Left cardiac atrium (tissue), 4 donors: ENCODE data around the gene WNT16. TPM values are rescaled to one million over a fixed set of nuclear protein-coding genes. Genes with fewer than 3 reads are reported as not detected.
"Not testable (repeated sequence)": the region's sequence is repeated elsewhere in the genome, so short reads cannot be mapped to it uniquely, and the experiment has no call there.

ENCODE experiments used
- ATAC-seq, 2 donors: fragments of 200-7000 bp; cut with Tn5 transposase; one replicate each; pipeline ENCODE4 v1.9.1; 2020; ENCODE audit warnings: mild to moderate bottlenecking in 2 of 2, moderate library complexity in 2 of 2
- DNase-seq: peaks from one replicate; pipeline ENCODE4 v3.0.0-alpha.2; 2020
- intact Hi-C, 2 donors: fragments of 100-400 bp; cut with DNase I; formaldehyde crosslinking; loops; one replicate each; pipeline versions ENCODE4 v1.14.1 to v1.15.1; 2022 to 2023
- long read RNA-seq: library from polyadenylated mRNA; unstranded; transcript quantifications from one replicate; pipeline ENCODE4 v2.0.0, GENCODE V29; 2021
- total RNA-seq, 2 donors: library from RNA; stranded (reverse); fragmentation: NEBNext Ultra II Directional; extraction: Animal tissue kit (Norgen Biotek cat#: 25700); gene quantifications; one replicate each; pipeline ENCODE4 v1.2.1, GENCODE V29; 2021
- donor health status: DM: no; HTN: yes; CAD: no.
- donor health status: DM: no; HTN: yes; CAD: no; lungs with severe emphysema.
- donor health status: DM: yes; HTN: yes; CAD: no.
- donor health status: Dilated cardiomyopathy.

WNT16 gene, protein sequence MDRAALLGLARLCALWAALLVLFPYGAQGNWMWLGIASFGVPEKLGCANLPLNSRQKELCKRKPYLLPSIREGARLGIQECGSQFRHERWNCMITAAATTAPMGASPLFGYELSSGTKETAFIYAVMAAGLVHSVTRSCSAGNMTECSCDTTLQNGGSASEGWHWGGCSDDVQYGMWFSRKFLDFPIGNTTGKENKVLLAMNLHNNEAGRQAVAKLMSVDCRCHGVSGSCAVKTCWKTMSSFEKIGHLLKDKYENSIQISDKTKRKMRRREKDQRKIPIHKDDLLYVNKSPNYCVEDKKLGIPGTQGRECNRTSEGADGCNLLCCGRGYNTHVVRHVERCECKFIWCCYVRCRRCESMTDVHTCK
- total RNA-seq = not detected
- long read RNA-seq = 0 reads

DNA sequence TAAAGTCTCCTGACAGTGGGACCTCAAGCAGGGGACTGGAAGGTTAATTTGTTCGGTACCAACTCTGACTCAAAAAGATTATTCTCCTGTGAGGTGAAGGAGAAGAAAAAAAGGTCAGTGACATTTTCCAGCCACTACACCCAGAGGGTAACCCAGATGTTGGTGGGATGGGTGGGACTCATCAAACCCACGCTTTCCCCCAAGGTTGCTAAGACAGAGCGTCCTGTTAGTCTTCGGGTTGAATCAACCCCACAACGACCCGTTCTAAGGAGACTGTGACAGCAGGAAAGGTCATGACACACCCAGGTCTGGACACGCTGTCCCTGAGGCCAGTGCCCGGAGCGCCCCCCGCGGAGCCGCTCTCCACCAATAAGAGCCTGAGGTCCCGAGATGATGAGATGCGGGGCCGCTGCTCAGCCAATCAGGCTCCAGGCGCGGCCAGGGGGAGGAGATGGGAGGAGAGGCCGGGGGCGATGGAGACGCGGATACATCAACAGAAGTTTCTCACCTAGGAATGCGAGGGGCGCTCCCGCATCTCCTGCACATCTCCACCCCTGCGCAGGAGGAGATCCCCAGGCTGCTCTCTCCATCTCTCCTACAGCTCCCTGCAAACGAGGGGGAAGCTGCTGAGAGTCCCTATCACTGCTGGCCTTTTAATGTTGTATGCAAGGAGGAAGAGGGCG lies at the start of gene WNT16:
TSS of gene WNT16 (plus strand) at position 493 of the 683 bp plus-strand sequence. CDS start 293 bp downstream, outside the sequence.
- DNase-seq (no peak), ATAC-seq (peak; percentile 23 to 52)
- intact Hi-C loops = no loop called here

DNA sequence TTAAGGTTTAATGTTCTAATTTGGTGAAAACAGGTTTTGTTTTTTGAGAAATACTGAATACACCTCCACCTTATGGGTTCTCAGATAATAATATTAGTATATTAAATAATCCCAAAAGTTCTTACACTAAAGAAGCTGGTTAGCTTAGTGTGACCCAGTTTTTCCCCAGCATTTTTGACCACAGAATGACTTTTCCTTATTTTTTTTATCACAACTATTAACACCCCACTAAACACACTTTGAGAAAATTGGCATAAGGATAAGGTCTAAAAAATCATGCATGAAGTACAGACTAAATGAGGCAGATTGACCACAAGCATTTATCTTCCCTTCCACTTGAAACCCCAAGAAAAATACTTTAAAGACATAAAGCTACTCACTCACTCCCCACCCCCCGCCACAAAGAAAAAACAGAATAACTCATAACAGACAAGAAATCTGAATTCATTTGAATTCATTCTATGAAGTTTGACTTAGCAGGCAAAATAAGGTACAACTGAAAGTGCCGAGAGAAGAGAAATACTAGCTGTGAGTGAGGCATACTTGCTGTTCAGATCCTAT lies 49.7 kb upstream of the WNT16 start:
- intact Hi-C loops = no loop called here
- ATAC-seq (no peak), DNase-seq (no peak)

DNA sequence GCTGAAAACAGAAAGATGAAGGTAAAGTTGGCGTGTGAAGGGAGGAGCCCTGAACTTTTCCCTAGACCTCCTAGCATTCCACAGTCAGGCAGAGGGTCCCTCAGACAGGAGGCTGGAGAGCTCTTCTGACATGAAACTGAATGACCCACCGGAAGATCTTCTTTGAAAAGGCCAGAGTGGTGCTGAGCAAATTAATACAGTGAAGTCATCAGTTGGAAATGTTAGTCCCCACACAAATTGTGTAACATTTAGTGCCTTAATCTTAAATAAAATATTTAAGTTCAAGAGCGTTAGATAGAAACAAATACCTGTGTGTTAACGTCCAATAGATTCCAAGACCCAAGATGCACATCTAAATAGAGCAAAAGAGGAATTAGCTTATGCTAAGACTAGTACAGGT lies 49.0 kb upstream of the WNT16 start:
- intact Hi-C loops = no loop called here
- DNase-seq = no peak
- ATAC-seq = no peak

DNA sequence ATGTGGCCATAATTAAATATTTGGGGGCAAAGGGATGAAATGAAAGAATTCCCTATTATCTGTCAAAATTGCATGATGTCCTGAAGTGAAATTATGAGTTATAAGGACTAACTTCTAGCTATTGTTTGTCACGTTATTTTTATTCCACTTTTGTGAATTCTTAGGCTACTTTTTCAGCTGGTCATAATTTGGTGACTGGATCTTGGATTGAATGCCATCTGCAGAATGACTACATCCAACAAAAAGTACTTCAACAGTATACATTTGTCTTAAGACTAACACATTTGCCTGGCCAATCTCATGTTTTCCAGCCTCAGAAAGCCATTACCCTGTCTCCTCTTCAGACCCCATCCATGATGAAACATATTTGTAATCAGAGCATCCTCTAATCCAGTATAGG lies 48.1 kb upstream of the WNT16 start:
- ATAC-seq = no peak
- intact Hi-C loops = no loop called here
- no peak for DNase-seq

DNA sequence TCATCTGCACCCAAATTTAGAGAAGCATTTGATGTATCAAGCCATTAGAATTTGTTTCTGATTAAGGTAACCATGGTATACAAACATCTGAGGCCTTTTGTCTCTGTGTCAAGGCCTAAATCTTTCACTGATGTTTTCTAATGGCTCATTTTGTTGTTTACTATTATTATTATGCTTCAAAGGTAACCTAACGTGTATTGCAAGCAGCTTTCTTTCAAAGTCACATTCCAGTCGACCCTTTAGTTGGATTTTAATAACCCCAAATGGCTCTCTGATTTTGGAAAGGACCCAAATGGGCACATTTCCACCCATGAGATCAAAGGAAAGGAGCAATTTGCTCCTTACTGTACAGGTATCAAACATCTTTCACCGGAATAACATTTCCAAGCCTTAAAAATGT lies 46.7 kb upstream of the WNT16 start:
- intact Hi-C loops = no loop called here
- no peak for DNase-seq
- no peak for ATAC-seq

DNA sequence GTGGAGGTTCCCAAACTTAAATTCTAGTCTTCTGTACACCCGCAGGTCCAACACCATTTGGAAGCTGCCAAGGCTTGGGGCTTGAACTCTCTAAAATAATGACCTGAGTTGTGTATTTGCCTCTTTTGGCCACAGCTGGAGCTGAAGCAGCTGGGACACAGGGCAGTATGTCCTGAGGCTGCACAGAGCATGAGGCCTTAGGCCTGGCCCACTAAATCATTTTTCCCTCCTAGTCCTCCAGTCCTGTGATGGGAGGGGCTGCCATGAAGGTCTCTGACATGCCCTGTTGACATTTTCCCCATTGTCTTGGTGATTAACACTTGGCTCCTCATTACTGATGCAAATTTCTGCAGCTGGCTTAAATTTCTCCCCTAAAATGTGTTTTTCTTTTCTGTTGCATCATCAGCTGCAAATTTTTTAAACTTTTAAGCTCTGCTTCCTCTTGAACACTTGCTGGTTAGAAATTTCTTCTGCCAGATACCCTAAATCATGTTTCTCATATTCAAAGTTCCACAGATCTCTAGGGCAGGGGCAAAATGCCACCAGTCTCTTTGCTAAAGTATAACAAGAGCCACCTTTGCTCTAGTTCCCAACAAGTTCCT lies 43.6 kb upstream of the WNT16 start:
- ATAC-seq = no peak
- DNase-seq = no peak
- intact Hi-C loops = no loop called here

DNA sequence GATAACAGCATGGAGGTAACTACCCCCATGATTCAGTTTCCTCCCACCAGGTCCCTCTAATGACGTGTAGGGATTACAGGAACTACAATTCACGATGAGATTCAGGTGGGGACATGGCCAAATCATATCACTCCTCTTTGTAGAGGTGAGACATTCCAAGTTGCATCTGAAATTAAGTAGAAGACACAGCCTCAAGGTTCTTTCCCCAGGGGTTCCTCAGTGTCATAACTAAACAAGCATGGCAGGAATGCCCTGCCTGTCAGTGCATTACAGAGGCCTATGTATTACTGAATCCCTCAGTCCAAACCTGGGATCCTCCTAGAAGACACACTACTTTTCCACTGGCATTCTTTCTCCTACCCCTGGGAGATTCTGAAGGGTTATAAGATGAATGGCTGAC lies 42.6 kb upstream of the WNT16 start:
- ATAC-seq (no peak), DNase-seq (no peak)
- intact Hi-C loops = no loop called here

DNA sequence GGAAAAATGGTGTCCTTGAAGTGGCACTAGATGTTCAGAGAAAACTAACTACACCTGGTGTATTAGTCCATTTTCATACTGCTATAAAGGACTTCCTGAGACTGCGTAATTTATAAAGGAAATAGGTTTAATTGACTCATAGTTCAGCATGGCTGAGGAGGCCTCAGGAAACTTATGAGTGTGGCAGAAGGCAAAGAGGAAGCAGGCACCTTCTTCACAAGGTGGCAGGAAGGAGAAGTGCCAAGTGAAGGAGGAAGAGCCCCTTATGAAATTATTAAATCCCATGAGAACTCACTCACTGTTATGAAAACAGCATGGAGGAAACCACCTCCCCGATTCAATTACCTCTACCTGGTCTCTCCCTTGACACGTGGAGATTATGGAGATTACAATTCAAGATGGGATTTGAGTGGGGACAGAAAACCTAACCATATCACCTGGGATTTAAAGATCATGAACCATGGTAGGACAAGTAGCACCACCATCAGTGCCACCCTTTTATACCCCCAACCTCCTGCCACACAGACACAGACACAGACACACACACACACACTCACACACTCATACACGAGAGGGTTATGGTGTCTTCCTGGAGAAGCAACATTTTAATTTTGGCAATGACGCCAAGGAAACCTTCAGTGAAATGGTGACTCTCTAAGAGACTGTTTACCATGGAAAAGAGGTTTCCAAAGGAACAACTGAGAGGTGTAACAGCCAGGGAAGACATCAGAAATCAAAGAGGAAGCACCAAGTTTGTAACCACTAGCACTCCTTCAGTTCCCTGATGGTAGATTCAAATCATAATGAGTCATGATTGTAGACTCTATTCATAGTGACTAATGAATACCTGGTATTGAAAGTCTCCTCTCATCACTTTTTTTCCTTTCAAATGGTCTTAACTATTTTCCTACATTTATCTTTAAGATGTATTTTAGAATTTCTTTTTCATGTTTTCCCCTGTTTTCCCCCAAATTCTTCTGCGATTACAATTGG lies 41.8 kb upstream of the WNT16 start:
- DNase-seq (no peak), ATAC-seq (no peak)
- intact Hi-C loops = no loop called here

DNA sequence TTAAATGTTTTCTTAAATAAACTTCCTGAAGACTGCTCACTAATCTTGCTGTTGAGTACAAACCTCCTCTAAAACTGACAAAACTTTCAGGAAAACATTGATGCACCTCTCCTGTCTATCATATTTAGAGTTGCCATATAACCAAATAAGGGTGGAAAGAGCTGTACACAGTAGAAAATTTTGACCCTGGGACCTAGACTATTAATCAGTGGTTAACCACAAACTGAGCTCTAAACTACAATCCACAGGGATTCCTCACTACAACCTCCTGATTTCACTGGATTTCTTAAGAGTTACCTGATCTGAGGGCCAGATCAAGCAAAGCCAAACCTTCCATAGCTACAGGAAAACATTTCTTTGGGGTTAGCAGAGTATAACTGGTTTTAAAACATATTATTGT lies 39.9 kb upstream of the WNT16 start:
- DNase-seq (no peak), ATAC-seq (no peak)
- intact Hi-C loops = no loop called here

DNA sequence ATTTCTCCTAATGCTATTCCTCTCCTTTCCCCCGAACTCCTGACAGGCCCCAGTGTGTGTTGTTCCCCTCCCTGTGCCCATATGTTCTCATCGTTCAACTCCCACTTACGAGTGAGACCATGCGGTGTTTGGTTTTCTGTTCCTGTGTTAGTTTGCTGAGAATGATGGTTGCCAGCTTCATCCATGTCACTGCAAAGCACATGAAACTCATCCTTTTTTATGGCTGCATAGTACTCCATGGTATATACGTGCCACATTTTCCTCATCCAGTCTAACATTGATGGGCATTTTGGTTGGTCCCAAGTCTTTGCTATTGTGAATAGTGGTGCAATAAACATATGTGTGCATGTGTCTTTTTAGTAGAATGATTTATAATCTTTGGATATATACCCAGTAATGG lies 38.9 kb upstream of the WNT16 start:
- intact Hi-C loops, DNase-seq, ATAC-seq: not testable (repeated sequence)

DNA sequence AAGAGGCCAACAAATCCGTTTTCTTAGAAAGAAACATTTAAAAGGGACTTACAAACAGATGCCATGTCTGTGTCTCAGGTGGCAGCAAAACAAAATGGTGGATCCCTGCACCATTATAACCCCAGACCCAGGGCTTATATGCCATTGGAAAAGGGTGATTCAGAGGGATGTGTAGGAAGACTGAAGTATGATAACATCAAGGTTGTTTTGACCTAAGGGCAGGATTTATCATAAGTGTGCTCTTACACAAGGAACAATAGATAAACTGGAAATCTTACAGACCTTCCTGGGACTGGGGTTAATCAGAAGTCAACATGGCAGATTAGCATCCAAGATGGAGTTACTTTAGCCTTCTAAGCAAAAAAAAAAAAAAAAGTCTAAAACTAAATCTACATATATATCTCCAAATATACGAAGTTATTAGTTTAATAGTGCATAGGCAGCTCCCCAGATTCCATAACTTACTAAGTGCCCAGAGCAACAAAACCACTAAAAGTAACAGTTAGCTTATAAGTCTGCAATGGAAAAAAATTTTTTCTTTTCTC lies 34.3 kb upstream of the WNT16 start:
- ATAC-seq (no peak), DNase-seq (no peak)
- intact Hi-C loops = no loop called here

DNA sequence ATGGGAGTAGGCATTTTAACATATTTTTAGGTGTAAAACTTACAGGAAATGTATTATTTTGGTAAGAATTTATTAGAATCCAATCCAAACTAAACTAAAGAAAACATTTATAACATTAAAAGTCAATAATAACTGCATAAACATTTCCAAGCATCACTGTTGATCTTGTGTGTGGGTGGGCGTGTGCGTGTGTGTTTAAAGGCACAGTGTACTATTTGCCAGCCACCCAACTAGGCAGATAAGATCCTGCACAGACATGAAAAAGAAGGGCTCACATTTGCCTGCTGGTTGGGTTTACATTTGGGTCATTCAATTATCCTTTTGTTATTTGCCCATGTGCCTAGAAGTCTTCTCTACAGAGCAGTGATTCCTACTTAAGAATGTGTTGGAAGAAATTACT lies 31.0 kb upstream of the WNT16 start:
- intact Hi-C loops = no loop called here
- ATAC-seq (no peak), DNase-seq (no peak)

DNA sequence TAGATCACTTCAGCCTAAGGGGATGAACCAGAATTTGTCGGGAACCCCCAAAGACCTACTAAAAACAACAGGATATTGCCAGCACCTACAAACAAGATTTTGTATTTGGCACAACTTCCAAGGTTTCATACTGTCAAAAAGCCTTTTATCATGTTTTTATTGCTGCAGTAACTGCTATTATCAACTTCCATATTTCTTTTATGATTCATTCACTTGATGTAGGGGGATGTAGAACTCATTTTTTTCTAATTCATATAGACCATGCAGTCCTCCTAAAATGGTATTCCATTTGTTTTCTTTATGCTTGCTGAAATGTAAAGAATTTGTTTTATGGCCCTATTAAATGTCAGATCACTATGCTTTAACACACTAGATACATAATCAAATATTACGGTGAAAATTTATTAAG lies 30.0 kb upstream of the WNT16 start:
- DNase-seq = no peak
- intact Hi-C loops = no loop called here
- ATAC-seq = no peak

DNA sequence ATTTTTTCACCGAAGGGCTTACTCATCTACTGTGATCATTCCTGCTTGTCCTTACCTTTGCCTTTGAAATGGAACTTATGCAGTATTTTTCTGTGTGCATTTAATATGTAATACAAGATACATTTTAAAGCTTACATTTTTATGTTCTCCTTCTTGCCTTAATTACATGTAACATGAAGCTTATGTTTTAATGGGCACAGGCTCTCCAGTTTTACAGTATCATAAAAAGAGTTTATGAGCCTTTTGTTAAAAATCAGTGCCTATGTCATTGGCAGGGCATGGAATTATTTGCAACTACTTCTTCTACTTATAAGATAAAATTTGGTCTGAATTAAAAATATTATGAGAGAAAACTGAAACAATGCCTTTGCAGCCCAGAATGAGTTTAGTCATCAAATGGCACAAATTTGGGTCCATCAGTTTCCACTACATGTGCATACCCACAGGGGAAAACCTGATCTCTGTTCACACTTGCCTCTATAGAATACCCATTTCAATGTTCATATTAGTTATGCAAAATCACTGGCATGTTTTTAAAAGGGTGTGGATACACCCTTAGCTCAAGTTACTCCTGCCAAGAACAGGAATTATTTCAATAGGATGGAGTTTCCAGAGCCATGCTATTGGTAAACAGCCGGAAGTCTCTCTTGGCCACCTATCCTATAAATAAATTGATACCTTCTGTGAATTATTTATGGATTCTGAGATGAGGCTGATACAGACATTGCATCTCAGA lies 27.9 kb upstream of the WNT16 start:
- DNase-seq (no peak), ATAC-seq (no peak)
- intact Hi-C loops = no loop called here

DNA sequence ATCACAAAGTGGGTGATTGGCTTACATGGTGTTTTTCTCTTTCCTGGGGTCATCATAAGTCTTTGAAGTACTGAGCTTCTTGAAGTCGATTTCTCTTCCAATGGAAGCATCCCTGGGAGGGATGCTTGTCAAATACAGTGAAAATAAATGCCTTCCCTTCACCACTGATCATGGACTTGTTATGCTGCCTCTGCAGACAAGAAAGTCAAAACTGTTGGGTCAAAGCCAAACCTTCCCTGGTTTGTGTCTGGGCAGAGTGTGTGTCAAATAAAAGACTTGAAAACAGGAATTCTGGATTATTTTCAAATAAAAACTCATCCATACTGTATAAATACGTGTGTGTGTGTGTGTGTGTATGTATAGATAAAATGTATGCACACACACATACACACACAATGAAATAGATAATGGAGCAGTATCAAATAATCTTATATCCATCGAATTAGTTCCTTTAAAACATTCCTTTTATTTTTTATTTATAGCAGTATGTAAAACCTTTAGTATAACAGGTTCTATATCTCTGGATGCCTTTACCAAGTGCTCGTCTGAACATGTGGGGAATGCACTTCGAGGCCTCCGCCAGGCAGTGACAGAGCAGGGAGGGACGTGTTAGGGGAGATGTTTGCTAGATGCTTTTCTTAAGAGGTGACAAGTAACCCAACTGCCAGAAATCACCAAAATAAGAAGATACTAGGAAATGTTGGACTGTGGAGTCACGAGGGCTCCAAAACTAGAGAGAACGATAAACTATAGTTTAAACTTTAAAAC lies 27.2 kb upstream of the WNT16 start:
- intact Hi-C loops = no loop called here
- DNase-seq (no peak), ATAC-seq (no peak)

DNA sequence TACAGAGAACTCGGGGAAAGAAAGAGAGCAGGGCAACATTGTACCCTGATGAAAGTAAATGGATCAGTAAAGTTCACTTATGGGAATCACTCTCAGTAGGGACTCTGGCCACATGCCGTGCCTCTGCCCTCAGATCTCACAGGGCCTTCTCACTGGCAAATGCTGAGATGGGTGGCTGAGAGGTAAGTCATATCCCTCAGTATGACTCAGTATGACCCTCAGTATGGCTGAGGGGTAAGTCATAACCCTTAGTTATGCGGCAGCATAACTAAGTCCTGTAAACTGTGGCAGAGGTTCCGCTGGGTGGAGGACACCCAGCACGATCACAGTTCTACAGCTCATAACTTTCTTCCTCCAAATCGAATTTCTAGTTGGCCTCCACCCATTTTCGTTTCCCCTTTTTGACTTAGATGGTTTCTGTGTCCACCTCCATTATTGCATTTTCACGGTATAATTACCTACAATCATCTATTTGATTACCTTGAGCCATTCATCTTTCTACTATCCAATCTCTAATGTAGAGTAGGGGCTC lies 26.5 kb upstream of the WNT16 start:
- ATAC-seq = no peak
- intact Hi-C loops = no loop called here
- DNase-seq = no peak

DNA sequence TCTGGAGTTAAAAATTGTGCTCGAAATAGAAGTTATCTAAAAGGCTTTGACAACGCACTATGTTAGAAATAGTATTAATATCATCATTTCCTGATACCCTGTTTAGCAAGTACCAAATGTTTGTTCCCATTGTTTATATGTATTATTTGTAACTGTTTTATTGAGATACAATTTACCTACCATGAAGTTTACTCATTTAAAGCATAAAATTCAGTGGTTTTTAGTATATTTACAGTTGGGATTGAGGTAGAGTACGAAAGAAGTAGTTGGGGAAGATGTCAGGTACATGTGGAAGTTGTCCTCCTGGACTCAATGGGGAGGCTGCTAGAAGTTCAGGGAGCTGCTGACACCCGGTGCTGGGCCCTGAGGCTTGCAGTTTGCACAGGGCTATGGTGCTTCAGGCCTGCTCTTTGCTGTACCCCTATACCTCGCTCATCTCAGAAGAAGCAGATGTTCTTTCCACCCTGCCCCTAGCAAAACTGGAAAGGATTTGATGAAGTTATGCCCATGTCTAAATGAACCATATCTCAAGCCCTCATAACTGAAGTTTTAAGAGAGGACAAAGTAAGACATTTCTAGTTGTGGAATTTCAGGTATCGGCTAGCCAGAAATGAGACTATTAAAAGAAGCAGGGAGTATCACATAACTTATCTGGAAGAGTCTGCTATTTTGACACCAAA lies 25.2 kb upstream of the WNT16 start:
- ATAC-seq = no peak
- intact Hi-C loops = no loop called here

More for the DNA sequence above, 25.2 kb upstream of the WNT16 start:
- DNase-seq = no peak
